Measurements from ENCODE around the gene TSPAN9.

The TSPAN9 gene

GRCh38 chr12:3243376-3244084 lies 166.4 kb downstream of the TSPAN9 start:
- Mint-ChIP-seq H3K4me3 (no peak overlapping the region), H3K4me1 (ENCODE audit: low read depth) (no peaks in the 10 kb centered on the region), H3K27ac (no peak overlapping the region), H3K9me3 (no peaks in the 10 kb centered on the region), H3K27me3 (no peaks in the 10 kb centered on the region), H3K36me3 (ENCODE audit: low read depth) (no peaks in the 10 kb centered on the region)
- no peak for DNase-seq

- Mint-ChIP-seq H3K36me3 (ENCODE audit: low read depth) (no peaks in the 10 kb centered on the region), H3K4me3 (no peak overlapping the region), H3K4me1 (ENCODE audit: low read depth) (peaks cover 3% of the 10 kb centered on the region), H3K27ac (no peak overlapping the region), H3K27me3 (peaks cover 3% of the 10 kb centered on the region), H3K9me3 (no peaks in the 10 kb centered on the region)
- no peak for DNase-seq
Measured at GRCh38 chr12:3244219-3244750, 167.1 kb downstream of the TSPAN9 start.

GRCh38 chr12:3246253-3246652 lies 169.1 kb downstream of the TSPAN9 start:
- no peak for DNase-seq
- Mint-ChIP-seq H3K36me3 (ENCODE audit: low read depth) (no peaks in the 10 kb centered on the region), H3K4me1 (ENCODE audit: low read depth) (peaks cover 5% of the 10 kb centered on the region), H3K27me3 (peaks cover 7% of the 10 kb centered on the region), H3K4me3 (no peak overlapping the region), H3K27ac (no peak overlapping the region), H3K9me3 (no peaks in the 10 kb centered on the region)

GRCh38 chr12:3247077-3247476 lies 169.9 kb downstream of the TSPAN9 start:
- Mint-ChIP-seq H3K27me3 (peaks cover 10% of the 10 kb centered on the region), H3K4me3 (no peak overlapping the region), H3K4me1 (ENCODE audit: low read depth) (peaks cover 5% of the 10 kb centered on the region), H3K27ac (no peak overlapping the region), H3K36me3 (ENCODE audit: low read depth) (no peaks in the 10 kb centered on the region), H3K9me3 (no peaks in the 10 kb centered on the region)
- DNase-seq = no peak

- no peak overlapping the region for H3K4me3 Mint-ChIP-seq
- no peaks in the 10 kb centered on the region for H3K9me3 Mint-ChIP-seq
- H3K27ac Mint-ChIP-seq = no peak overlapping the region
- H3K27me3 Mint-ChIP-seq = peaks cover 10% of the 10 kb centered on the region
- peaks cover 5% of the 10 kb centered on the region for H3K4me1 Mint-ChIP-seq (ENCODE audit: low read depth)
- no peak for DNase-seq
- H3K36me3 Mint-ChIP-seq (ENCODE audit: low read depth) = no peaks in the 10 kb centered on the region
Measured at GRCh38 chr12:3247629-3248161, 170.5 kb downstream of the TSPAN9 start.

GRCh38 chr12:3249081-3249800 lies 172.1 kb downstream of the TSPAN9 start:
- no peak overlapping the region for H3K27ac Mint-ChIP-seq
- DNase-seq = no peak
- no peaks in the 10 kb centered on the region for H3K36me3 Mint-ChIP-seq (ENCODE audit: low read depth)
- peaks cover 10% of the 10 kb centered on the region for H3K27me3 Mint-ChIP-seq
- H3K9me3 Mint-ChIP-seq = no peaks in the 10 kb centered on the region
- peaks cover 5% of the 10 kb centered on the region for H3K4me1 Mint-ChIP-seq (ENCODE audit: low read depth)
- H3K4me3 Mint-ChIP-seq = no peak overlapping the region

GRCh38 chr12:3250034-3250433 lies 172.9 kb downstream of the TSPAN9 start:
- no peaks in the 10 kb centered on the region for H3K9me3 Mint-ChIP-seq
- no peak for DNase-seq
- no peak overlapping the region for H3K4me3 Mint-ChIP-seq
- H3K36me3 Mint-ChIP-seq (ENCODE audit: low read depth) = no peaks in the 10 kb centered on the region
- H3K4me1 Mint-ChIP-seq (ENCODE audit: low read depth) = peaks cover 5% of the 10 kb centered on the region
- peaks cover 10% of the 10 kb centered on the region for H3K27me3 Mint-ChIP-seq
- no peak overlapping the region for H3K27ac Mint-ChIP-seq

GRCh38 chr12:3250576-3250975 lies 173.4 kb downstream of the TSPAN9 start:
- no peak for DNase-seq
- peaks cover 10% of the 10 kb centered on the region for H3K27me3 Mint-ChIP-seq
- H3K9me3 Mint-ChIP-seq = no peaks in the 10 kb centered on the region
- H3K4me1 Mint-ChIP-seq (ENCODE audit: low read depth) = peaks cover 5% of the 10 kb centered on the region
- H3K36me3 Mint-ChIP-seq (ENCODE audit: low read depth) = no peaks in the 10 kb centered on the region
- H3K4me3 Mint-ChIP-seq = no peak overlapping the region
- H3K27ac Mint-ChIP-seq = no peak overlapping the region

- H3K27ac Mint-ChIP-seq = no peak overlapping the region
- no peak for DNase-seq
- H3K9me3 Mint-ChIP-seq = no peaks in the 10 kb centered on the region
Measured at GRCh38 chr12:3251067-3251466, 173.9 kb downstream of the TSPAN9 start.

GRCh38 chr12:3251691-3252090 lies 174.5 kb downstream of the TSPAN9 start:
- Mint-ChIP-seq H3K36me3 (ENCODE audit: low read depth) (no peaks in the 10 kb centered on the region), H3K4me1 (ENCODE audit: low read depth) (peaks cover 5% of the 10 kb centered on the region)
- no peak for DNase-seq

More at GRCh38 chr12:3251067-3251466, 173.9 kb downstream of the TSPAN9 start:
- Mint-ChIP-seq H3K4me1 (ENCODE audit: low read depth) (peaks cover 5% of the 10 kb centered on the region), H3K36me3 (ENCODE audit: low read depth) (no peaks in the 10 kb centered on the region), H3K4me3 (no peak overlapping the region), H3K27me3 (peaks cover 10% of the 10 kb centered on the region)

GRCh38 chr12:3252450-3252891 lies 175.3 kb downstream of the TSPAN9 start:
- no peaks in the 10 kb centered on the region for H3K9me3 Mint-ChIP-seq
- H3K27ac Mint-ChIP-seq = no peak overlapping the region
- no peaks in the 10 kb centered on the region for H3K36me3 Mint-ChIP-seq (ENCODE audit: low read depth)
- DNase-seq = no peak
- H3K27me3 Mint-ChIP-seq = peaks cover 10% of the 10 kb centered on the region
- H3K4me1 Mint-ChIP-seq (ENCODE audit: low read depth) = peaks cover 5% of the 10 kb centered on the region
- no peak overlapping the region for H3K4me3 Mint-ChIP-seq

More at GRCh38 chr12:3251691-3252090, 174.5 kb downstream of the TSPAN9 start:
- Mint-ChIP-seq H3K9me3 (no peaks in the 10 kb centered on the region), H3K4me3 (no peak overlapping the region), H3K27ac (no peak overlapping the region), H3K27me3 (peaks cover 10% of the 10 kb centered on the region)

- Mint-ChIP-seq H3K4me1 (ENCODE audit: low read depth) (peaks cover 5% of the 10 kb centered on the region), H3K27me3 (peaks cover 10% of the 10 kb centered on the region), H3K9me3 (no peaks in the 10 kb centered on the region), H3K4me3 (no peak overlapping the region), H3K36me3 (ENCODE audit: low read depth) (no peaks in the 10 kb centered on the region), H3K27ac (no peak overlapping the region)
- DNase-seq = no peak
Measured at GRCh38 chr12:3253682-3254275, 176.6 kb downstream of the TSPAN9 start.

GRCh38 chr12:3255057-3255456 lies 177.9 kb downstream of the TSPAN9 start:
- Mint-ChIP-seq H3K9me3 (no peaks in the 10 kb centered on the region), H3K4me1 (ENCODE audit: low read depth) (no peaks in the 10 kb centered on the region), H3K27ac (no peak overlapping the region), H3K4me3 (no peak overlapping the region), H3K27me3 (peaks cover 7% of the 10 kb centered on the region), H3K36me3 (ENCODE audit: low read depth) (no peaks in the 10 kb centered on the region)
- DNase-seq = no peak

- Mint-ChIP-seq H3K9me3 (no peaks in the 10 kb centered on the region), H3K4me3 (no peak overlapping the region), H3K4me1 (ENCODE audit: low read depth) (no peaks in the 10 kb centered on the region), H3K27me3 (peaks cover 3% of the 10 kb centered on the region), H3K27ac (no peak overlapping the region), H3K36me3 (ENCODE audit: low read depth) (no peaks in the 10 kb centered on the region)
- no peak for DNase-seq
Measured at GRCh38 chr12:3256103-3256631, 179.0 kb downstream of the TSPAN9 start.

Measured in activated T-cell treated with anti-CD3 and anti-CD28 coated beads, Interleukin-2, amount 50 U/mL, for 24 hours (primary cell).